RCC 7860 (cell line): ENCODE results near the gene UNC5C.

ENCODE experiments used
- DNase-seq: peaks from one replicate; pipeline ENCODE4 v3.0.0-alpha.2; 2015; ENCODE audit warnings: low spot score
- FAIRE-seq: peaks from 2 replicates; lab custom pipeline; 2012; peaks lifted over from hg19 to GRCh38; lab: Jason Lieb, UNC

UNC5C gene

GRCh38 chr4:95232358-95233156 lies 316.2 kb downstream of the UNC5C start:
- FAIRE-seq (no peak), DNase-seq (no peak)

DNA sequence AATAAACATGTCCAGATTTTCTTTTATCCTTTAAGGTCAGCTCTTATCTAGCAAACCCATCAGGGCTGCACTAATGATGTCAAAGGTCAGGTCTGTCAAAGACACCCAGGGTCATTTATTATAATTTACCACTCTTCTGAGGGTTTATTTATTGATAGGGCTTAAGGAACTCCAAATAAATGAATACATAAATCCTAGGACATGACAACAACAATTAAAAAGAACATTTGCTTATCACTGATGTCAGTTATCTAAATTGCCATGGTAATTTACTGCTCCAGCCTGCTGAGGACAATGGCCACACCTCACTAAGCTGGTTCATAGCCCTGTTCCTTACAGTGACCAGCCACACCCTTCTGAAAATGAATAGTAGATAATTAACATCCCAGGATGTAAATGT lies 317.1 kb downstream of the UNC5C start:
- DNase-seq = no peak

DNA sequence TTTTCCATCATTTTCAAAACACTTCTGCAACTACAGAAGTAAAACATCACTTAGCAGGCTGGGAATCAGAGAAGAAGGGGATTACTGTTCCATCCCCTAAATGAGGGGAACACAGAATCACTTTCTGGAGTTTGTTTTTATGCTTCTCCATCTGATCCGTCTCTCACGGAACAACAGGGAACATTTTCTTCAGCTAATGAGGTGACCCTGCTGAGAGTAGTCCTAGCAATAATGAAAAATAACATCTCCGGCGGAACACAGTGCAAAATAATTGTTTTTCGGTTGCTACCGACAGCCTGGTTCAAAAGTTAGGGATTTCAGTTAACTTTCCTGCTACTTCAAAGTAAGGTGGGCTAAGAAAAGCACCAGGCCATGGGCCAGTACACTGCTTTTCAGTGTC lies 322.9 kb downstream of the UNC5C start:
- no peak for DNase-seq
- no peak for FAIRE-seq

More for the DNA sequence above, 317.1 kb downstream of the UNC5C start:
- FAIRE-seq = no peak

GRCh38 chr4:95224402-95224801 lies 324.4 kb downstream of the UNC5C start:
- FAIRE-seq (no peak), DNase-seq (no peak)

DNA sequence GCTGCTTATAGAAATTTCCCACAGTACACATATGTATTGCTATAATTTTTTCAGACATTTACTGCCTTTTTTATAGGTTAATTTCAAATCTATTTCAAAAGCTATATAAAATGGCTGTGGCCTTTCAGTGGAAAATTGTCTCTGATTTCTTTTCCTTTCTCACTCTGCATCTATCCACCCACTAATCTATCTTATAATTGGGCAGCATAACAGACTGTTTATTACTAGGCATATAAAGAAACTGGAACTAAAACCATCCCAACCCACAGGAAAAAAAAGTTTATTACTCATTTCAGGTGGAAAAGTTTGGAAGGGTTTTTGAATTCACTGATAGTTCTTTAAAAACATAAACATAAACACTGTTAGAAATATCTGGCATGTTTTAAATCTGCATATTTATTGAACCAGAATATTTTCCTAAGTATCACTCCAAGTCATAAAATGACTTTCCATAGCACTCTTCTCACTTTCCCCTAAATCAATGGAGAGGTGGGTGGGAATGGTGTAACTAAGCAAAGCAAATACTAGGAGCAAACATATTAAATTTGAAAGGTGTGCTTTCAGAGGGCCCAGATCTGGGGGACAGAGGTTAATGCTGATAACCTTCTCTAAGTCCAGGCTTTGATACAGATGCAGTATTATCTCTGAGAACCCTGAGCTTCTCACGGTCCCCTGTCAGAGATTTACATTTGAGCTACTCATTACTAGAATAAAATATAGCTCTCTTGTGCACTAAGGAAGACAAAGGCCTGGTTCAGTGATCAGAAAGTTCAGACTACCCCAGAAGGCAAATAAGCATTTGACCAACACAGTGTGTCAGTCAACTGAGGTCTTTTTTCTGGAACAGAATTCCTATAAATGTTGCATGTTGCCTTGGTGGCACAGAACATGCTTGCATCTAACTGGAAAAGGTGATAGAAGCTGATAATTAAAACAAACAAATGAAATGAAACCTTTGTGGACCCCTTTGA lies 328.3 kb downstream of the UNC5C start:
- FAIRE-seq (no peak), DNase-seq (no peak)

DNA sequence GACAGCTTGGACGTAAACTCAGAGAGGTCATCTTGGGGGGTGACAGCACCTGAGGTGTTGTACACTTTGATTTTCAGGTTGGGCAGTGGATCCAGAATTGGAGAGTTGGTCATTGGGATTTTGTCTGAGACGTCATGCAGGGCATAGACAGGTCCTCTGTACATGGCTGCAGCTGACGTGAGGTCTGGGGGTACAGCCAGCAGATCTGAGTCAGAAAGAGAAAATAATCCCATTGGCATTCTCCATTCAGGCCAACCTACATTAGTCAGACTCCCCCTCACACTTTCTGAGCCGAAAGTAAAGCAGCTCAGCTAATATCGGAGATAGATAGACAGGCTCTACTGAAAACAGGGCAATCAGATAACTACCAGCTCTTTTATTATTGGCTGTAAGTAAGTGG lies 329.7 kb downstream of the UNC5C start:
- FAIRE-seq (no peak), DNase-seq (no peak)

DNA sequence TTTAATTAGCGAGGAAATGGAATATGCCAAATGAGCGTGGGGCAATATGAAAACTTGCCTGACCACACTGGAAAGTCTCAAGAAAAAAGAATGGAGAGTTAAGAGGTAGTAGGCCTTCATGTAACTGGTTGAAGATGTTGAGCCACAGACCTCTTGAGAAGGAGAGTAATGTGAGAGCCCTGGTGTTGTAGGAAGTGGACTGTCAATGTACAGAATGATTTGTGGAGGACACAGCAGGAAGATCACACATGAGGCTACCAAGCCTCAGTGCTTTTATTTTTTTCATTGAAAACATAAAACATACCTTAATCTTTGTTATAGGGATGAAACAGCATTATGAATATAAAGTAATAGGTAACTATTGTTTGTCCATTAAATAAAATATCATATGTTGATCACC lies 331.6 kb downstream of the UNC5C start:
- DNase-seq (no peak), FAIRE-seq (no peak)

GRCh38 chr4:95216636-95217035 lies 332.1 kb downstream of the UNC5C start:
- no peak for DNase-seq
- no peak for FAIRE-seq

DNA sequence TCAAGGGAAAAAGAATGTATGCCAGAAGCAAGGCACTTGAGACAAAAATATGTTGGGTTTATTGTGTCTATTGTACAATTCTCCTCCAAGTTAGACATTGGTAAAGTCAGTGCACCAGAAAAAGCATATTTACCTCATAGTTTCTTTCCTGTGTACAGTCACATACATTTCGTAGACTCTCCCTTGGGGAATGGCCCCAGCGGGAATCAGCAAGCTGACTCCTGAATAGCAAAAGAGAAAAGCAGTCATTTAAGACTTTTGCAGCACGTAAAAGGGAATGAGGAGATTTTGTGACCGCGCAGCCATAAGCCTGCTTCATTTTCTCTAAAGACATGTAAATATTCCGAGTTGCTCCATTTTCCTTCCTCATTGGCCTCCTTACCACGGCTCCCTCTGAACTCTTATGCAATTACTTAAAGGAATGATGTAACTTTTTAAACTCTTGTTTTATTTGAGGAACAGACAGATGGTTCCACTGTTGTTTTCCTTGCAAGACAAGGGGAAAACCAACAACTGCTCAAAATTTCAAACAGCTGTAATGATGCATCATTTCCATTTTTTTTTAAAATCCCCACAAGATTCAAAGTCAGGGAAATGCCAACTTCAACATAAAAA lies 332.7 kb downstream of the UNC5C start:
- DNase-seq (no peak), FAIRE-seq (no peak)

DNA sequence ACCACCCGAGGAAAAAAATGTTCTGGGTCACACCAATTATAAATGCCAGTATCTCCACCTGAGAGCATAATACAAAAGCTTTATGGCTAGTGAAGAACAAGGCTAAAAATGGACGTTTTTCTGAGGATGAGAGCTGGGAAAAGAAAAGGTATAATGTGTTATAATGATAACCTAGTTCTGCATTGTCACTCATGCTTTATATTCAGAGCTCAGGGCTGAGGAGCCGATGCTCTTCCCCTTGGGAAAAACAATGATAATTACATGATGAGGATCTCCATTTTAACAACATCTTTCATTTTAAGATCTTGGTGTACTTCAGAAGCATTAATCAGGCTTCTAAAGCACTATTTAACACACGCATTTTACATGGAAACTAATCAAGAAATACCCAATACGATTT lies 333.7 kb downstream of the UNC5C start:
- no peak for FAIRE-seq

GRCh38 chr4:95214408-95214807 lies 334.4 kb downstream of the UNC5C start:
- FAIRE-seq (no peak), DNase-seq (no peak)

More for the DNA sequence above, 333.7 kb downstream of the UNC5C start:
- DNase-seq = no peak

DNA sequence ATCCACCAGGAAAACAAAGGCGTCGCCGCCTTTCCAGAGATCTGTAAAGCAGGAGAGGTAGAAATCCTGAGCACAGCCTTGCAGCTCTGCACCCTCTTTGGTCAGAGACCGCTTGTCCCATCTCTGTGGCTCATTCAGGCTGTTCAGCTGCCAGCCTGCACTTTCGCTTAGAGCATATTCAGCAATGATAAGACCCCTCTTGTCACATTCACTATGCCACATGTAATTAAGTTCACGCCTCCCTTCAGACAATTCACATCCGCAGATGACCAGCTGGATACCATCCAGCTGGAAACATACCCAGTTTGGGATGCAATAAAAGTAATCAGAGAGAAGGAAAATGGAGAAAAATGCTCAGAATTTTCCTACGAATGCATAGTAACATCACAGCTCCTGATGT lies 335.4 kb downstream of the UNC5C start:
- no peak for DNase-seq
- no peak for FAIRE-seq

DNA sequence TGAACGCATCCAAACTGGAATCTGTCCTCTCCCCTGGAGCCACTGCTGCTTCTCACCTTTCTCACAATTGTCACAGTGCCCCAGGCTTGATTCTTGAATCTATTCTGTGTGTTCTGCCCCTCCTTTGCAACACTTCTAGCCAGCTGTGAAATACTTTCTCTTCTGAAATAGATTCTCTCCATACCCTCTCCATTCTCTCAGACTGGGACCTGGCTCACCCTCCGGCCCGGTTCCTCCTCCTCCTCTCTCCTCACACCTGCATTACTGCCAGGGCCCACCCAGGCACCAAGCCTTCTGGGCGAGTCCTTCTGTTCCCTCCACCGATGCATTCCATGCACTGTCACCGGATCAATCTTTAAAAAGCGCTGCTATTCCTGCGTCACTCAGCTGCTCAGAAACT lies 336.1 kb downstream of the UNC5C start:
- DNase-seq (no peak), FAIRE-seq (no peak)

DNA sequence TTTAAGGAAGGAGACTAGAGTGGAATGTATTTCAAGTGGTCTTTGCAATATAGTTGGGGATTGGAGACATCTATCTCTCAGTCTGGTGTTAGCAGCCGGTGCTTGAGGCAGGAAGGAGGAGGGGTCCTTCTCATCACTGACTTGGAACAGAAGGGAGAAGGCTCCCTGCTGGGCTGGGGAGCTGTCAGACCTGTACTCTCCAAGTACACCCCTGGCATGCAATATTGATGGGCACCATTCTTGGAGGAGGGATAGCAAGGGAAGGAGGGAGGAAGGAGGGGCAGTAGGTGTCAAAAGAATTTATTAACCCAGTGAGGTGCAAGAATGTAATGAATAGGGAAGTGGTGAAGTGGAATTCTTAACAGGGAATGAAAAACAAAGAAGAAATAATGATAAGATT lies 338.8 kb downstream of the UNC5C start:
- no peak for DNase-seq

DNA sequence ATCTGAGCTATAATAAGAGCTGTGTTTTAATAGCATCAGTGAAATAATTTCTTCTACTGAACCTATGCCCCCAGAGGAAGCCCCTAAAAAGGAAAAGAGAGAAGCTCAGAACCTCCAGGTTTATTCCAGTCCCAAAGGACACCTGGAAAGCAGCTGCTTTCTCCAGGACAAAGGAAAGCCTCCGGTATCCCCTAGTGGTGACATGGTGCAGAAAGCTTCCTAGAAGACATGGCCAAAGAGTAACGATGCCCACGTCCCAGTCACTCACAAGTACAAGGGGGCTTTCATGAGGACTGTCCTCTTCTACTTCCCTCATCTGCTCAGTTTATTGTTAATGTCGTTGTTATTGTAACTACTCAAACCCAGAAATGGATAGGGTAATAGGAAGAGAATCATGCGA lies 343.9 kb downstream of the UNC5C start:
- FAIRE-seq = no peak

More for the DNA sequence above, 338.8 kb downstream of the UNC5C start:
- no peak for FAIRE-seq

DNA sequence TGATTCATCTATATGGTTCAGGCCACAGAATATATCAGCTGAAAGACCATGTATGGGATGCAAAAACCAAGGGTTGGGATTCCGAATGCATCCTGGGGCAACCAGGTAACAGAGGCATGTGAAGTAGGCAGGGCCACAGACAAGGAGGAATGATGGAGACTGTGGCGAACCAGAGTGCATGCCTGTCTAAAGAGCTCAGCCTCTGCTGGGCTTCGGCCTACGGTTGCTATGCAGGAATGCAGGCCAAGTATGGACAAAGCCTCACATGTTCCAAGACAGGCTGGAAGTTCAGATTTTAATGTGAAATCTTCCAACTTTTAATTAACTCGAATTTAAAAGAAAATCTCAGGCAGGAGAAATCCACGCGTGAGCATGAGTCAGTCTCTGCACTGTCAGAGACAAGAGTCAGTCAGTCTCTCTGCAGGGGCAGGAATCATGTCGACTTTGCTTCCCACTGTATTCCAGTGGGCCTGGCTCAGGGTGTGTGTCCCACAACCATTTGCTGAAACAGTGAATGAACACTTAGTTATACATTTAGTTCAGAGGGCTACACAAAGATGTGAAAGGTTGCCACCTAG lies 344.4 kb downstream of the UNC5C start:
- FAIRE-seq = no peak

More for the DNA sequence above, 343.9 kb downstream of the UNC5C start:
- no peak for DNase-seq

GRCh38 chr4:95198961-95199360 lies 349.8 kb downstream of the UNC5C start:
- DNase-seq = no peak
- FAIRE-seq = no peak

More for the DNA sequence above, 344.4 kb downstream of the UNC5C start:
- no peak for DNase-seq

- no peak for DNase-seq
- FAIRE-seq = no peak
Observed at GRCh38 chr4:95197353-95197752, 351.4 kb downstream of the UNC5C start.

GRCh38 chr4:95193391-95194224 lies 355.2 kb downstream of the UNC5C start:
- DNase-seq (no peak), FAIRE-seq (no peak)

GRCh38 chr4:95191537-95191936 lies 357.2 kb downstream of the UNC5C start:
- FAIRE-seq (no peak), DNase-seq (no peak)
